H1 (cell line): ENCODE results near the gene C14orf93. TPM values are rescaled to one million over a fixed set of nuclear protein-coding genes. Genes with fewer than 3 reads are reported as not detected.

ENCODE experiments used
- E2F6 ChIP-seq: IDR thresholded peaks from 2 replicates; pipeline ENCODE4 v1.6.1; 2012; ENCODE audit warnings: inconsistent platforms
- FOSL1 ChIP-seq: IDR thresholded peaks from 2 replicates; pipeline ENCODE4 v1.6.1; 2011; ENCODE audit warnings: mild to moderate bottlenecking, low read depth, low read length, moderate library complexity; ENCODE audit not compliant: insufficient read depth
- GABPA ChIP-seq: IDR thresholded peaks from 2 replicates; pipeline ENCODE4 v1.6.1; 2011; ENCODE audit warnings: mild to moderate bottlenecking, low read length, moderate library complexity, borderline replicate concordance; ENCODE audit not compliant: insufficient read depth
- HDAC6 ChIP-seq: IDR thresholded peaks from one replicate; pipeline ENCODE4 v1.7.1; 2012; ENCODE audit warnings: low read depth, mild to moderate bottlenecking, inconsistent platforms, low read length, moderate library complexity
- KDM1A ChIP-seq: fragments of 200-600, 300-600 bp; sonication (generic); IDR thresholded peaks from 2 replicates; pipeline ENCODE4 v1.7.1; 2016; ENCODE audit warnings: mild to moderate bottlenecking, low read length, borderline replicate concordance
- KDM5A ChIP-seq: fragments of 200-600 bp; IDR thresholded peaks from 2 replicates; pipeline ENCODE4 v1.7.1; 2012; ENCODE audit warnings: mild to moderate bottlenecking, low read length, inconsistent platforms, mixed read lengths
- NRF1 ChIP-seq: IDR thresholded peaks from 2 replicates; pipeline ENCODE4 v1.6.1; 2011; ENCODE audit warnings: mild to moderate bottlenecking, low read depth, low read length, improper control_type of control experiment
- SIX5 ChIP-seq: IDR thresholded peaks from 2 replicates; pipeline ENCODE4 v1.6.1; 2011; ENCODE audit warnings: mild to moderate bottlenecking, low read depth, low read length
- TBP ChIP-seq: IDR thresholded peaks from 2 replicates; pipeline ENCODE4 v1.6.1; 2011; ENCODE audit warnings: low read depth, low read length, improper control_type of control experiment
- USF2 ChIP-seq: IDR thresholded peaks from 2 replicates; pipeline ENCODE4 v1.6.1; 2011; ENCODE audit warnings: low read length, improper control_type of control experiment
- polyA plus RNA-seq, 7 experiments: library from polyadenylated mRNA; depleted of rRNA in 3 of 7; stranded (reverse) in 5 of 7; unstranded in 2 of 7; fragments of >200 nt in 5 of 7; fragments of 200-250 nt in 2 of 7; gene quantifications; 1 replicate in 5 of 7; 2 replicates in 1 of 7; 4 replicates in 1 of 7; pipeline versions ENCODE4 v1.2.1 to v1.2.3, GENCODE V29; 2011 to 2013; ENCODE audit warnings: missing spikeins in 2 of 7, mixed read lengths in 2 of 7
- total RNA-seq: library from RNA; stranded (reverse); fragmentation: NEBNext Ultra II Directional; extraction: Animal tissue kit (Norgen Biotek cat#: 25700); gene quantifications from 2 replicates; pipeline ENCODE4 v1.2.1, GENCODE V29; 2021

The C14orf93 gene
- total and polyA plus RNA-seq, 2 of the 8 experiments (the other 6 are each of a cell fraction or from before 2014, with no cell fraction given): 7.8 to 8.2 TPM

- TF ChIP-seq USF2 (no peak), TBP (no peak), KDM5A (no peak), FOSL1 (no peak), SIX5 (no peak), GABPA (no peak), E2F6 (no peak), HDAC6 (no peak), NRF1 (no peak), KDM1A (no peak)
- TF ChIP-seq, all 59 proteins: peak for 0
Measured at GRCh38 chr14:23002592-23002991, 7.4 kb downstream of the C14orf93 start (continued).
